Mesothelial cell of epicardium (in vitro differentiated cells): Measurements from ENCODE around the gene OSBPL2. TPM values are rescaled to one million over a fixed set of nuclear protein-coding genes. Genes with fewer than 3 reads are reported as not detected.
A peak's percentile ranks its signal among the peaks of the same experiment; 100 is the strongest.

Experiments used
- DNase-seq, 2 experiments: peaks; one replicate each; pipeline ENCODE4 v3.0.0; 2021; ENCODE audit warnings: low spot score in 2 of 2; ENCODE audit not compliant: unreplicated experiment in 2 of 2
- H3K27ac Mint-ChIP-seq: 2 replicates; pipeline ENCODE4 v1.8.0; 2021; ENCODE audit warnings: mixed read lengths
- H3K27me3 Mint-ChIP-seq: 2 replicates; pipeline ENCODE4 v1.8.0; 2021; ENCODE audit warnings: low read depth, mixed read lengths
- H3K36me3 Mint-ChIP-seq: 2 replicates; pipeline ENCODE4 v1.8.0; 2021; ENCODE audit warnings: mixed read lengths
- H3K4me1 Mint-ChIP-seq: 2 replicates; pipeline ENCODE4 v1.8.0; 2021; ENCODE audit warnings: mixed read lengths
- H3K4me3 Mint-ChIP-seq: 2 replicates; pipeline ENCODE4 v1.8.0; 2021; ENCODE audit warnings: mild to moderate bottlenecking, moderate library complexity, mixed read lengths
- H3K9me3 Mint-ChIP-seq: 2 replicates; pipeline ENCODE4 v1.8.0; 2021; ENCODE audit warnings: mixed read lengths
- CTCF ChIP-seq: fragments of 200-600 bp; sonication (generic); IDR thresholded peaks from one replicate; pipeline ENCODE4 v1.5.0; 2021; ENCODE audit warnings: antibody characterized with exemption; ENCODE audit not compliant: unreplicated experiment
- total RNA-seq: library from RNA; stranded (reverse); gene quantifications from 3 replicates; pipeline ENCODE4 v1.2.1, GENCODE V29; 2021

OSBPL2 gene
- total RNA-seq, 1 donor from 2014 or later, result 57.7 TPM

GRCh38 chr20:62232770-62233645 lies 5.3 kb upstream of the OSBPL2 start:
- Mint-ChIP-seq H3K27ac (no peak overlapping the region), H3K4me1 (peaks cover 4% of the 10 kb centered on the region), H3K27me3 (peaks cover 3% of the 10 kb centered on the region), H3K9me3 (no peaks in the 10 kb centered on the region), H3K36me3 (no peaks in the 10 kb centered on the region), H3K4me3 (no peak overlapping the region)
- TF ChIP-seq CTCF, result no peak
- no peak for DNase-seq

GRCh38 chr20:62233684-62234083 lies 4.6 kb upstream of the OSBPL2 start:
- no peak for TF ChIP-seq CTCF
- Mint-ChIP-seq H3K9me3 (no peaks in the 10 kb centered on the region), H3K36me3 (no peaks in the 10 kb centered on the region), H3K4me1 (peaks cover 4% of the 10 kb centered on the region), H3K27ac (no peak overlapping the region), H3K27me3 (peaks cover 3% of the 10 kb centered on the region), H3K4me3 (no peak overlapping the region)
- no peak for DNase-seq

- Mint-ChIP-seq H3K4me1 (peaks cover 8% of the 10 kb centered on the region), H3K9me3 (no peaks in the 10 kb centered on the region), H3K4me3 (no peak overlapping the region), H3K36me3 (no peaks in the 10 kb centered on the region), H3K27me3 (peaks cover 3% of the 10 kb centered on the region), H3K27ac (no peak overlapping the region)
- TF ChIP-seq CTCF, result no peak
- no peak for DNase-seq
These were observed 4.0 kb upstream of the OSBPL2 start for GRCh38 chr20:62234339-62234738.

- H3K9me3 Mint-ChIP-seq, result no peaks in the 10 kb centered on the region
- no peaks in the 10 kb centered on the region for H3K36me3 Mint-ChIP-seq
- no peak for TF ChIP-seq CTCF
- no peak for DNase-seq
- H3K4me1 Mint-ChIP-seq, result peaks cover 14% of the 10 kb centered on the region
- H3K27me3 Mint-ChIP-seq, result peaks cover 3% of the 10 kb centered on the region
- H3K4me3 Mint-ChIP-seq, result no peak overlapping the region
- H3K27ac Mint-ChIP-seq, result peak overlapping the region; percentile 69
These were observed 3.1 kb upstream of the OSBPL2 start for GRCh38 chr20:62235001-62235776.

GRCh38 chr20:62235777-62236157 lies 2.6 kb upstream of the OSBPL2 start:
- H3K27ac Mint-ChIP-seq, result no peak overlapping the region
- TF ChIP-seq CTCF, result no peak
- H3K27me3 Mint-ChIP-seq, result peaks cover 3% of the 10 kb centered on the region
- no peaks in the 10 kb centered on the region for H3K9me3 Mint-ChIP-seq
- no peak overlapping the region for H3K4me3 Mint-ChIP-seq
- no peaks in the 10 kb centered on the region for H3K36me3 Mint-ChIP-seq
- DNase-seq, result no peak
- peaks cover 15% of the 10 kb centered on the region for H3K4me1 Mint-ChIP-seq
